ENCODE measurements around the gene CLDN14. TPM values are rescaled to one million over a fixed set of nuclear protein-coding genes. Genes with fewer than 3 reads are reported as not detected.

CLDN14 gene
- total RNA-seq, 1 donor from 2014 or later = not detected

DNA sequence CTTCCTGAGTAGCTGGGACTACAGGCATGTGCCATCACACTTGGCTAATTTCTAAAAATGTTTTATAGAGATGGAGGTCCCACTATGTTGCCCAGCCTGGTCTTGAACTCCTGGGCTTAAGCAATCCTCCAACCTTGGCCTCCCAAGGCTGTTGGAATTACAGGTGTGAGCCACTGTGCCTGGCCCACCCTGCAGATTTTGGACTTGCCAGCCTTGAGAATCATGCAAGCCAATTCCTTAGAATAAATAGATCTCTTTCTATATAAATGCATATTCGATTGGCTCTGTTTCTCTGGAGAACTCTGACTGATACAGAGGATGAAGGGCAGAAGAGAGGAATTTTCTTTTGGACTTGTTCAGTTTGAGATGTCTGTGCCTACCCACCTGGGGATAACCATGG is 6.7 kb downstream of the CLDN14 start:
- H3K36me3 ChIP-seq (ENCODE audit: insufficient read depth, low read length) = no peaks in the 10 kb centered on the region
- H3K27ac ChIP-seq (ENCODE audit: low read depth, low read length) = no peak overlapping the region
- H3K79me2 ChIP-seq (ENCODE audit: insufficient read depth, low read length) = no peaks in the 10 kb centered on the region
- DNase-seq (ENCODE audit: low read depth) (no peak), FAIRE-seq (no peak)
- no peak overlapping the region for H3K9ac ChIP-seq (ENCODE audit: low read length)
- H3K4me3 ChIP-seq (ENCODE audit: insufficient read depth, low read depth, low read length) = no peak overlapping the region
- no peak overlapping the region for H3K27ac Mint-ChIP-seq (ENCODE audit: unreplicated experiment)
- H3K4me3 Mint-ChIP-seq (ENCODE audit: unreplicated experiment) = peak overlapping the region; percentile 12
- peaks cover 11% of the 10 kb centered on the region for H3K4me1 Mint-ChIP-seq (ENCODE audit: low read depth, unreplicated experiment)
- no peak for TF ChIP-seq EZH2 (IDR thresholded peaks at IDR 0.05; ENCODE audit: insufficient read depth, low read length)
- TF ChIP-seq, protein P1, sequence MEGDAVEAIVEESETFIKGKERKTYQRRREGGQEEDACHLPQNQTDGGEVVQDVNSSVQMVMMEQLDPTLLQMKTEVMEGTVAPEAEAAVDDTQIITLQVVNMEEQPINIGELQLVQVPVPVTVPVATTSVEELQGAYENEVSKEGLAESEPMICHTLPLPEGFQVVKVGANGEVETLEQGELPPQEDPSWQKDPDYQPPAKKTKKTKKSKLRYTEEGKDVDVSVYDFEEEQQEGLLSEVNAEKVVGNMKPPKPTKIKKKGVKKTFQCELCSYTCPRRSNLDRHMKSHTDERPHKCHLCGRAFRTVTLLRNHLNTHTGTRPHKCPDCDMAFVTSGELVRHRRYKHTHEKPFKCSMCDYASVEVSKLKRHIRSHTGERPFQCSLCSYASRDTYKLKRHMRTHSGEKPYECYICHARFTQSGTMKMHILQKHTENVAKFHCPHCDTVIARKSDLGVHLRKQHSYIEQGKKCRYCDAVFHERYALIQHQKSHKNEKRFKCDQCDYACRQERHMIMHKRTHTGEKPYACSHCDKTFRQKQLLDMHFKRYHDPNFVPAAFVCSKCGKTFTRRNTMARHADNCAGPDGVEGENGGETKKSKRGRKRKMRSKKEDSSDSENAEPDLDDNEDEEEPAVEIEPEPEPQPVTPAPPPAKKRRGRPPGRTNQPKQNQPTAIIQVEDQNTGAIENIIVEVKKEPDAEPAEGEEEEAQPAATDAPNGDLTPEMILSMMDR (IDR thresholded peaks at IDR 0.05; ENCODE audit: insufficient read depth, low read depth, low read length) = no peak
- H3K4me2 ChIP-seq (ENCODE audit: low read length) = no peak overlapping the region
- H3K9me3 ChIP-seq (ENCODE audit: insufficient read depth, low read depth, low read length) = no peaks in the 10 kb centered on the region
- peaks cover 21% of the 10 kb centered on the region for H3K4me1 ChIP-seq (ENCODE audit: insufficient read depth, low read length)
- no peaks in the 10 kb centered on the region for H3K27me3 ChIP-seq (ENCODE audit: insufficient read depth, low read length)
- H3K27me3 Mint-ChIP-seq (ENCODE audit: low read depth, unreplicated experiment) = no peaks in the 10 kb centered on the region
- H3K9me3 Mint-ChIP-seq (ENCODE audit: unreplicated experiment) = peaks cover 11% of the 10 kb centered on the region
- no peaks in the 10 kb centered on the region for H4K20me1 ChIP-seq (ENCODE audit: insufficient read depth, low read length)
- H3K36me3 Mint-ChIP-seq (ENCODE audit: low read depth, unreplicated experiment) = peaks cover 13% of the 10 kb centered on the region
- no peak overlapping the region for H2AFZ ChIP-seq (ENCODE audit: low read depth, low read length)

DNA sequence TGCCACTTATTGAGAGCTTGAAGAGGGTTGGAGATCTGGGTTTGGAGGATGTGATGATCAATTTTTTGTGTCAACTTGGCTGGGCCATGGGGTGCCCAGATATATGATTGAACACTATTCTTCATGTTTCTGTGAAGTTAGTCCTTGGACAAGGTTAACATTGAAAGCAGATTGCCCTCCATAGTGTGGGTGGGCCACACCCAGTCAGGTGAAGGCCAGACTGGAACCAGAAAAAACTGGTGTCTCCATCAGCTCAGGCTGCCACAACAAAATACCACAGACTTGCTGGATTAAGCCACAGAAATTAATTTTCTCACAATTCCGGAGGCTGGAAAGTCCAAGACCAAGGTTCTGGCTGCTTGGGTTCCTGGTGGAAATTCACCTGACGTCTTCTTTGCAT is 7.5 kb downstream of the CLDN14 start:
- H3K36me3 ChIP-seq (ENCODE audit: insufficient read depth, low read length) = no peaks in the 10 kb centered on the region
- H3K27ac ChIP-seq (ENCODE audit: low read depth, low read length) = no peak overlapping the region
- no peak overlapping the region for H2AFZ ChIP-seq (ENCODE audit: low read depth, low read length)
- no peaks in the 10 kb centered on the region for H3K27me3 Mint-ChIP-seq (ENCODE audit: low read depth, unreplicated experiment)
- H3K9ac ChIP-seq (ENCODE audit: low read length) = peak overlapping the region; percentile 32
- TF ChIP-seq, protein P1 (IDR thresholded peaks at IDR 0.05; ENCODE audit: insufficient read depth, low read depth, low read length) = no peak
- TF ChIP-seq EZH2 (IDR thresholded peaks at IDR 0.05; ENCODE audit: insufficient read depth, low read length) = no peak
- H3K4me2 ChIP-seq (ENCODE audit: low read length) = no peak overlapping the region
- no peak overlapping the region for H3K27ac Mint-ChIP-seq (ENCODE audit: unreplicated experiment)
- peaks cover 21% of the 10 kb centered on the region for H3K4me1 ChIP-seq (ENCODE audit: insufficient read depth, low read length)
- FAIRE-seq (no peak), DNase-seq (ENCODE audit: low read depth) (no peak)
- peaks cover 13% of the 10 kb centered on the region for H3K36me3 Mint-ChIP-seq (ENCODE audit: low read depth, unreplicated experiment)
- no peaks in the 10 kb centered on the region for H4K20me1 ChIP-seq (ENCODE audit: insufficient read depth, low read length)
- H3K9me3 ChIP-seq (ENCODE audit: insufficient read depth, low read depth, low read length) = no peaks in the 10 kb centered on the region
- H3K4me3 Mint-ChIP-seq (ENCODE audit: unreplicated experiment) = no peak overlapping the region
- H3K79me2 ChIP-seq (ENCODE audit: insufficient read depth, low read length) = no peaks in the 10 kb centered on the region
- H3K4me1 Mint-ChIP-seq (ENCODE audit: low read depth, unreplicated experiment) = peaks cover 11% of the 10 kb centered on the region
- no peak overlapping the region for H3K4me3 ChIP-seq (ENCODE audit: insufficient read depth, low read depth, low read length)
- peaks cover 11% of the 10 kb centered on the region for H3K9me3 Mint-ChIP-seq (ENCODE audit: unreplicated experiment)
- no peaks in the 10 kb centered on the region for H3K27me3 ChIP-seq (ENCODE audit: insufficient read depth, low read length)

DNA sequence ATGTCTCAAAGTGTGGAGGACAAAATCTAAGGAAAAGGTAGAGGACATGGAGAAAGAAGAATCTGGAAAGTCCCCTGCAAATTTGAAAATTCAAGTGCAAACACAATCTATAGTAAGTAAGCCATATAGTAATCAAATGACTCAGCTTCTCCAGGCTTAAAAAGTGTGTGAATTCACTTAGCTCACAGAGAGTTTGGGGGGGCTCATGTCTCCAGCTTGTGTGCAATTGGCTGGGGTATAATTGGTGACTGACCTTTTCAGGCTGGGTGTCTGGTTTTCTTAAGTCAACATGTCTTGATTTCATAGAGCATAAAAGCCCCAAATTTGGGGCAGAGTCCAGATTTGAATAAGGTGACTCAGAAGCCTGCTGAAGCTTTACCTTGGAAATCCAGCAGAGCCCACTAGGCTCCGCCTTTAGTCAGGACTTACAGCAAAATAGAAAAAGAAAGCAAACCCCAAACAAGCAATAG is 8.6 kb downstream of the CLDN14 start:
- Mint-ChIP-seq H3K36me3 (ENCODE audit: low read depth, unreplicated experiment) (peaks cover 17% of the 10 kb centered on the region), H3K4me1 (ENCODE audit: low read depth, unreplicated experiment) (peaks cover 9% of the 10 kb centered on the region), H3K9me3 (ENCODE audit: unreplicated experiment) (peaks cover 13% of the 10 kb centered on the region), H3K27ac (ENCODE audit: unreplicated experiment) (peak overlapping the region; percentile 59), H3K27me3 (ENCODE audit: low read depth, unreplicated experiment) (no peaks in the 10 kb centered on the region), H3K4me3 (ENCODE audit: unreplicated experiment) (no peak overlapping the region)
- no peak overlapping the region for H2AFZ ChIP-seq (ENCODE audit: low read depth, low read length)
- H3K9ac ChIP-seq (ENCODE audit: low read length) = peak overlapping the region; percentile 59
- no peaks in the 10 kb centered on the region for H3K27me3 ChIP-seq (ENCODE audit: insufficient read depth, low read length)
- DNase-seq (ENCODE audit: low read depth) = peak; percentile 88
- no peak overlapping the region for H3K4me3 ChIP-seq (ENCODE audit: insufficient read depth, low read depth, low read length)
- FAIRE-seq = no peak
- no peaks in the 10 kb centered on the region for H3K79me2 ChIP-seq (ENCODE audit: insufficient read depth, low read length)
- H3K36me3 ChIP-seq (ENCODE audit: insufficient read depth, low read length) = no peaks in the 10 kb centered on the region
- H3K4me1 ChIP-seq (ENCODE audit: insufficient read depth, low read length) = peaks cover 16% of the 10 kb centered on the region
- H4K20me1 ChIP-seq (ENCODE audit: insufficient read depth, low read length) = no peaks in the 10 kb centered on the region
- H3K9me3 ChIP-seq (ENCODE audit: insufficient read depth, low read depth, low read length) = no peaks in the 10 kb centered on the region
- no peak for TF ChIP-seq EZH2 (IDR thresholded peaks at IDR 0.05; ENCODE audit: insufficient read depth, low read length)
- TF ChIP-seq, protein P1 (IDR thresholded peaks at IDR 0.05; ENCODE audit: insufficient read depth, low read depth, low read length) = no peak
- peak overlapping the region; percentile 29 for H3K4me2 ChIP-seq (ENCODE audit: low read length)
- H3K27ac ChIP-seq (ENCODE audit: low read depth, low read length) = peak overlapping the region; percentile 78

Data from astrocyte (in vitro differentiated cells and primary cell).